LNCAP (cell line): ENCODE data around the gene DDX54.

Experiments
- TF ChIP-seq, protein P1 (sequence below): fragments of 450-650 bp; IDR thresholded peaks from 2 replicates; pipeline ENCODE4 v1.5.1; 2017; ENCODE audit warnings: mild to moderate bottlenecking

The DDX54 gene

DNA sequence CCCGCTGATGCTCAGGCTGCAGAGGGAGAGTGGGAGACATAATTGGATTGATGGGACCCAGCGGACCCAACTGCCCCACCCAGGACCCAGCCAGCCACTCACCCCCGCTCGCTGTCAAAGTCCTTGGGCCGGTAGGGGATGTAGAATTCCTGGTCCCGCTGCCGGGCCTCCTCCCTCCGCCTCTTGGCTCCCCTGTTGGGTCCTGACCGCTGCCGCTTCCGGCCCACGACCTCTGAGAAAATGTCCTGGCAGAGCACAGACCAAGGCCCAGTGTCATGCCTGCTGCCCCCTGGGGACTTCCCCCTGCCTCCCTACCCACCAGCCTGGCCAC, 22.3 kb downstream of the DDX54 start:
- TF ChIP-seq, protein P1, sequence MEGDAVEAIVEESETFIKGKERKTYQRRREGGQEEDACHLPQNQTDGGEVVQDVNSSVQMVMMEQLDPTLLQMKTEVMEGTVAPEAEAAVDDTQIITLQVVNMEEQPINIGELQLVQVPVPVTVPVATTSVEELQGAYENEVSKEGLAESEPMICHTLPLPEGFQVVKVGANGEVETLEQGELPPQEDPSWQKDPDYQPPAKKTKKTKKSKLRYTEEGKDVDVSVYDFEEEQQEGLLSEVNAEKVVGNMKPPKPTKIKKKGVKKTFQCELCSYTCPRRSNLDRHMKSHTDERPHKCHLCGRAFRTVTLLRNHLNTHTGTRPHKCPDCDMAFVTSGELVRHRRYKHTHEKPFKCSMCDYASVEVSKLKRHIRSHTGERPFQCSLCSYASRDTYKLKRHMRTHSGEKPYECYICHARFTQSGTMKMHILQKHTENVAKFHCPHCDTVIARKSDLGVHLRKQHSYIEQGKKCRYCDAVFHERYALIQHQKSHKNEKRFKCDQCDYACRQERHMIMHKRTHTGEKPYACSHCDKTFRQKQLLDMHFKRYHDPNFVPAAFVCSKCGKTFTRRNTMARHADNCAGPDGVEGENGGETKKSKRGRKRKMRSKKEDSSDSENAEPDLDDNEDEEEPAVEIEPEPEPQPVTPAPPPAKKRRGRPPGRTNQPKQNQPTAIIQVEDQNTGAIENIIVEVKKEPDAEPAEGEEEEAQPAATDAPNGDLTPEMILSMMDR: no peak

DNA sequence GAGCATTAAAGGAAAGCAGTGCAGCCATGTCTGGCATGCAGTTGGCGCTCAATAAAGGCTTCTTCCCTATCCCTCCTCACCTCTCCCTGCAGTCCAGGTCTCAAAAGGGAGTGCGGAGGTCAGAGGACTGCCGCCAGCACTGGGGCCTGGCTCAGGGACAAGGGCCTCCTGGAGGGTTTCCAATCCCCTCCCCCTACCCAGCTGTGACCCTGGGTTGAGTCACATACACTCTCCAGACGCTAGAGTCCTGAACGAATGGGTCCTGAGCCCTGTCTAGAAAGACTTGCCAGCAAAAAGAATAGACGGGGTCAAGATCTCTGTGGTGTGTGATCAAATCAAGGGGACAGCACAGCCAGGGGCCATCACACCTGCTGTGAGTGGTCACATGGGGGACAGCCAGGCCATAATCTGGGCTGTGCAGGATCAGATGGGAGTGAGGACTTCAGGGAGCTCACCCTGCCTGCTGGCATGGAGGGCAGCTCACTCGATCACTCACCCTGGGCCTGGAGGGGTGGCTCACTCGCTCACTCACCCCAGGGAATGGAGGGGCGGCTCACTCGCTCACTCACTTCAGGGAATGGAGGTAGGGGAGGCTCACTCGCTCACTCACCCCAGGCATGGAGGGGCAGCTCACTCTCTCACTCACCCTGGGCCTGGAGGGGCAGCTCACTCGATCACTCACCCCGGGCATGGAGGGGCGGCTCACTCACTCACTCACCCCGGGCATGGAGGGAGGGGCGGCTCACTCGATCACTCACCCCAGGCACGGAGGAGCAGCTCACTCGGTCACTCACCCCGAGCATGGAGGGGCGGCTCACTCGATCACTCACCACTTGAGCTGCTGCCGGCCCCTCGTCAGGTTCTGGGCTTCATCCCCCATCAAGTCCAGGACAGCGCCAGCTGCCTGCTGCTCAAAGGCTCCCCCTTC, 22.9 kb downstream of the DDX54 start:
- TF ChIP-seq, protein P1: no peak

DNA sequence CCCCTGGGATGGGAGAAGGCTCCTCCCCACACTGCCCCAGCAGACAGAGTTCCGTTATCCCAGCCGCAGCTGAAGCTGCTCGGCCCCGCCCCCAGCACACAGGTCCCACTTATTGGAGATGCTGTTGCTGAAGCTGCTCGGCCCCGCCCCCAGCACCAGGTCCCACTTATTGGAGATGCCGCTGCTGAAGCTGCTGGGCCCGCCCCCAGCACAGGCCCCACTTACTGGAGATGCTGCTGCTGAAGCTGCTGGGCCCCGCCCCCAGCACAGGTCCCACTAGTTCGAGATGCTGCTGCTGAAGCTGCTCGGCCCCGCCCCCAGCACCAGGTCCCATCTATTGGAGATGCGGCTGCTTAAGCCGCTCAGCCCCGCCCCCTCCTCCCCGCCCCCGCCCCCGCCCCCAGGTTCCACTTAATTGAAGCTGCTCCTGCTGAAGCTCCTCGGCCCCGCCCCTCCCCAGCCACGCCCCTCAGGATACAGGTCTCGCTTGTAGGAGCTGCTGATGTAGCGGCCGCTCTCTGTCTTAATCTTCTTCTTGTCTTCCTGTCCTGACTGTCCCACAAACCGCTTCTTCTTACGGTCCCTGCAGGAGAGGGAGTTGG, 23.8 kb downstream of the DDX54 start:
- TF ChIP-seq, protein P1: no peak

DNA sequence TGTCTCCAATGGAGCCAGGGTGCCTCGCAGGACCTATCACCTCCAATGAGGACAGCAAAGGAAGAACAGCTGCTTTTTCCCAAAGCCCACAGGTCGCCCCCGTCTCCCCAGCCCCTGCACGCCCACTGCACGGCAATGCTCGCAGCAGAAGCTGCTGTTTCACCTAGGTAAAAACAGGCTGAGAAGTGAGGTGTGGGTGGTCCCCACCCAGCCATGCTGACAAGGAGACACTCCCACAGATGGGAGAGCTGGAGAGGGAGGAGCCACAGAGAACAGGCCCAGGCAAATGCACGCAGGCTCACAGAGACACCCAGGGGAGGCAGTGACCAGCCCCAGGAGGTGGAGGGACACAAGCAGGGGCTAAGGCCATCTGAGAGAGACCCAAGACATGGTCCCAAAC, 25.3 kb downstream of the DDX54 start:
- TF ChIP-seq, protein P1: no peak

DNA sequence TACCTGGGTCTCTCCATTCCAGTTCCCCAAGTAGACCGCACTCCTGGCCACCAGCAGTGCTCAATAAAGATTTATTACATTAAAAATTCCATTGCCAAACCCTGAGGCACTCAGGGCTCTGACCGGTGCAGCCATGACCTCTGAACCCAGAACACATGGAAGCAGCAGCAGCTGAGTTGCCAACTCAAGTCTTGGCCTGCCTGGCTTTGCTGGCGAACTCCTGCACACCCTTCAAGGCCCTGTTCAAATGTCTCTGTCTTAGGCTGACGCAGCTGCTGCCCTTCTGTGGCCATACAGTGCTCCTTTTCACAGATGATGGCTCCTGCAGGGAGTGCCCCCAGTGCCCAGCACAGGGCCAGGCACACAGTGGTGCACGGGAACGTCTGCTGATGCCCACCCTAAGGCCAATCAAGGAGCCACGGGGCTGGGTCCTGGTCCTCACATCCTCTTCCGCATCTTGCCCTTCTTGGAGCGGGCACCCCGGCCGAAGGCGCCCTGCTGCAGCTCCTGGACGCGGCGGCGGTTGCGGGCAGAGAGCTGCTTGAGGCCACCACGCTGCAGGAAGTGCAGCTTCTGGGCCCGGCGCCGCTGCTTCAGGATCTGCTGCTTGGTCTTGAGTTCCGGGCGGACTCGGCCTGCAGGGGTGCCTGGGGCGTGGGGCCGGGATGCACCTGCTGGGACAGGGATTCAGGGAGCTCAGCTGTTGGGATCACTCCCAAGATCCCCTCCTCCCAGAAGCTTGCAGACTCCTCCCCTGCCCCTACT, 26.7 kb downstream of the DDX54 start:
- TF ChIP-seq, protein P1: no peak

DNA sequence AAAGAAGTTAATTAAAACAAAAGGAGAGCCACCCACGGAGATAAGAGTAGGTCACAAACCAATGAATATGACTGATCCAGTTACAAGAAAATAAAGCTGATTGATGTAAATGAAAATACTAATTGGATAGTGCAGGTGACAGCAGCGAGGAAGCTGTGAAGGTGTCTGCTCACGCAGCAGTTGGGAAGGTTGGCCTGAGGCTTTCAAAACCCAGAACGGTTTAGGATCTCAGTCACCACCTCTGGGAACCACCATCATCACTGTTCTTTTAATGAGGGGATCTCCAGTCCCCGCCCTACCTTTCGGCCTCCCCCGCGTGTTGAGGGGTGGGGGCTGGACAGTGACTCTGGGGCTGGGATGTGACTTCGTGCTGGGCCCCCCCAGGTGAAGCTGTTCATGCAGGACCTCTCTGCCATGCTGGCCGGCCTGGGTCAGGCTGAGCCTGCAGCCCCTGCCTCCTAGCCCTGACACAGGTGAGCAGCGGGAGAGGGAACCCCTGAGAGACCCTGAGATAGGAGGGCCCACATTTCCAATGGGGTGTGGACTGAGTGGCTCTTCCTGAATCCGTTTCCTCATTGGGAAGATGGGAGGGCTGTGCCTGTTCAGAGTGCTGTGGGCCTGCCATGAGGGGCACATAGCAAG, 27.9 kb downstream of the DDX54 start:
- TF ChIP-seq, protein P1: no peak

DNA sequence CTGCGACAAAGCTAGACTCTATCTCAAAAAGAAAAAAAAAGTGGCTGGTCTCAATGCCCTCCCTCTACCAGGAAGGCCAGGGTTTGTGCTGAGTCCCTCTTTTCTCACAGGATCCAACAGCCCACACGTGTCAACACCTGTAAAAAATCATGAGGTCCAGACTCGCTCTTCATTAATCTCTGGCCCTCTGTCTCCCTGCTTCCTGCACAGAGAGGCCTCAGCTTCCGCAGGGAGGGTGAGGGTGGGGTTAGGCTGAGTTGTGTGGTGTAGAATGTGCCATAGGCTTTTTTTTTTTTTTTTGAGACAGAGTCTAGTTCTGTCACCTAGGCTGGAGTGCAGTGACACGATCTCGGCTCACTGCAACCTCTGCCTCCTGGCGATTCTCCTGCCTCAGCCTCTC, 29.6 kb downstream of the DDX54 start:
- TF ChIP-seq, protein P1: no peak
